Activated T-cell treated with anti-CD3 and anti-CD28 coated beads for 24 hours (primary cell): ENCODE measurements around the gene SLC5A6.

Source experiments
- DNase-seq: peaks from one replicate; pipeline ENCODE4 v3.0.0-alpha.2; 2020; ENCODE audit warnings: low read depth

Gene SLC5A6

DNA sequence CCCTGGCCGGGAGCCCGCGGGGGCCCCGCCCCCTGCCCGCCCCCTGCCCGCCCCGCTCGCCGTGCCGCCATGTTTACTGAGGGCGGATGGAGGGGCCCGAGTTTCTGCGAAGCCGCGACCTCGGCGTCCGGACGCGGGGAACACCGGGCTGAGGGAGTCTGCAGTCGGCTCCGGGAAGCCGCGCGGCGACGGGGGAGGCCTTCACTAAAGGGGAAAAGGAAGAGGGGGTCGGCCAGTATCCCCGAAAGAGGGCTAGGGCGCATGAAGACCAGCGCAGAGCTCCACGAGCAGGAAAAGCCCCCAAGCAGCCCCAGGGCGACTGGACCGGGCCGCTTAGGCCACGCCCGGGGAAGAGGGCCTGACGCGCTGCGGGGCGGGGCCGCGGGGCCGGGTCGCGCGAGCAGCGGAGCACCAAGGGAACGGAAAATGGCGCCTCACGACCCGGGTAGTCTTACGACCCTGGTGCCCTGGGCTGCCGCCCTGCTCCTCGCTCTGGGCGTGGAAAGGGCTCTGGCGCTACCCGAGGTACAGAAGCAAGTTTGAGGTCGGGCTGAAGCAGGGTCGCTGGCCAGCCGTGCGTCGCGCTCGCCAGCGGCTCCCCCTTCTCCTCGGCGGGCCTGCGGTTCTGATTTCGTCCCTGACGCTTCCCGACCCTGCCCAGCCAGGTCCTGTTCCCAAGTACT, at the start of gene SLC5A6, which contains the start of gene ATRAID:
Gene SLC5A6 (minus strand): TSS at position 326 of the 683 bp plus-strand sequence. CDS start 4,618 bp downstream, outside the sequence.
Gene ATRAID (plus strand): TSS at position 99 of the 683 bp plus-strand sequence. CDS start 328 bp downstream, at position 427.
- peak; percentile 86 for DNase-seq

DNA sequence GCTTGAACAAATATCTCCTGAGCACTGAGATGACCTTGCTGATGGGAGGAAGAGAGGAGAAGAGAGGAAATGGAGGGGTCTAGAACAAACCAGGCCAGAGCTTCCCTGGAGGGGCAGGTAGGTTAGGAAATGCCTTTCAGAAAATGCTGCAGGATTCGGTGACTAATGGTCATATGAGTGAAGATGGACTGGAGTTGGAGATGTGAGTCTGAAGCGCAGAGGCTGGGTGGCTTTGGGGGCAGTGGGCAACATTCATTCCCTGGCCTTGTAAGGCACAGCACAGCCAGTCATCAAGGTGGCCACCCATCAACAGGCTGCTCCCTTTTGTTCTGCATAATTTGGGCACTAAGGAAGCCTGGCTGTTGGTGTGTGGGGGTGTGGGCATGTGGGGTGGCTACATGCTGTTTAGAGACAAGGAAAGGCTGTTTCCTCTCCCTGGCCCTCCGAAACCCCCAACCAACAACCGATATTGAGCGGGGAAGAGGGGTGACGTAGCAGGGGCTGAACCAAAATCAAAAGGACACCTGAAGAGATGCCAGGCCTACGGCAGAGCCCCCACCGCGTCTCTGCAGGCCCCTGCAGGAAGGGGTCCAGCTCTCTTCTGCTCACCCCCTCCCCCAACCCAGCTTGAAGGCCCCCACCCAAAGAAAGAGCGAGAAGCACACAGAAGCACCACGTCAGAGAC, 49.3 kb upstream of the SLC5A6 start:
- no peak for DNase-seq

DNA sequence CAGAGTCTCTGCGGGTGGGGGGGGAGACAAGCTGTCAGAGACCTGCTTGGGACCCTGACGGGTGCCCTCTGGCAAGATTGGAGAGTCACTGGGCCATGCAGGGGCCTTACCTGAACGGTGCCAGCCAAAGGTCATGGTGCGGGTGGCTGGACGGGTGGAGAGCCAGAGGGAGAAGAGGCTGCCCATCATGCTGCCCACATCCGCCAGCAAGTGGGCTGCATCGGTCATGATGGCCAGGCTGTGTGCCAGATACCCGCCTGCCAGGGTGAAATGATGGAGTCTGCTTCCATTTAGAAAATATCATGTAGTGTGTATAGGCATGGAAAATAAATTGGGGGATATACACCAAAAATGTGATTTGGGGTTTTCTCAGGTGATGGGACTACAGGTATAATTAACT, 46.0 kb upstream of the SLC5A6 start:
- DNase-seq = no peak

DNA sequence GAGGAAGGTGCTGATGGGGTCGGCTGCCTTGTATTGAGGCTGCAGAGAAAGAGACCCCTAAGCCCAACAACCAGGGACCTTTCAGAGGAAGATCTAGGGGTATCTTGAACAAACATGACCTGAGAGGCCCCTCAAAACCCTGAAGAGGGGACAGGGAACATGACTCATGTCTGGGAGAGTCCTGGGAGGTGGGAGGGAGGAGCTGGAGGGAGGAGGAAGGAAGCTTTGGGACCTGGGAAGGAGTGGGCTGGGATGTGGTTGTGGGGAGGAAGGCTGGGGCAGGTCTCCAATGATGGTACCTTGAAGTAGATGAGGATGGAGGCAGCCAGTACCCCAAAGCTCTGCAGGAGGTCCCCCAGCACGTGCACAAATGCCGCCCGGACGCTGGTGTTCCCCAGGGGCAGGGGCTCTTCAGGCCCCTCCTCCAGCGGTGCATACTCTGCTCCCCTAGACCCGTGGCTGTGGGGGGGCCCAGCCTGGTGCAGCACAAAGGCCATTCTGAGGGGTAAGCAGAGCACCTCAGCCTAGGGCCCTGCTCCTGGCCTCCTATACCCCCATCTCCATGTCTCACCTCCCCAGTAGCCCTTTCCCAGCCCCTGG, 44.9 kb upstream of the SLC5A6 start:
- DNase-seq = no peak

DNA sequence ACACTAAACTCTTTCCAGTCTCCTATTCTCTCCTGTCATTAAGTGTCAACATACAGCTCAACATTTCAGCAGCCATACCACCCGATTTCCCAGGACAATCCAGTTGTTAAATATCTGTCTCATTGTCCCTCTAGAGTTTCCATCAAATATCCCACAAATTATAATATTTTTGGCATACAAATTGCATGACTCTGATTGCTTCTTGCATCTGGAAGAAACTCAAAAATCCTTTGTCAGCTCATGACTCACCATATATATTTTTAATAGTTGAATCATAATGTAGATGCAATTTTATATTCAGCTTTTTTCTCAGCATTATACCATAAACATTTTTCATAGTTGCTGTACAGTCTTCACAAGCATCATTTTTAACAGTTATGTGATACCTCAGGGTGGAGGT, 43.6 kb upstream of the SLC5A6 start:
- no peak for DNase-seq

DNA sequence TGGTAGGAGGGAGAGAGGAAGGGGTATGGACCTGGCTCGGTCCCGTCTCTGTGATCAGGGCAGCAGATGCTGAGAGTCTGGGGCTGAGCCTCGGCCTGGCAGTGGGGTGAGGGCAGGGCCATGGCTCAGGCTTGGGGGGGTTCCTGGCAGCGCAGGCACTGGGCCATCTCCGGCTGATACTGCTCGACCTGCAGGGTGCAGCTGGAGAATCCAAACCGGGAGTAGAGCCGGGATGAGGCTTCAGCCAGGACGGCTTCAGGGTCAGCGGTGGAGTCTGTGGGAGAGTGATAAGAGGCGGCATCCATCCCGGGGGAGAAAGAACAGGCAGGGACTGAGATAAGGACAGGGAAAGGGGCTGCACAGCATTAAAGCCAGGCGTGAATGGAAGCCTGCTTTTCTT, 43.1 kb upstream of the SLC5A6 start:
- no peak for DNase-seq

DNA sequence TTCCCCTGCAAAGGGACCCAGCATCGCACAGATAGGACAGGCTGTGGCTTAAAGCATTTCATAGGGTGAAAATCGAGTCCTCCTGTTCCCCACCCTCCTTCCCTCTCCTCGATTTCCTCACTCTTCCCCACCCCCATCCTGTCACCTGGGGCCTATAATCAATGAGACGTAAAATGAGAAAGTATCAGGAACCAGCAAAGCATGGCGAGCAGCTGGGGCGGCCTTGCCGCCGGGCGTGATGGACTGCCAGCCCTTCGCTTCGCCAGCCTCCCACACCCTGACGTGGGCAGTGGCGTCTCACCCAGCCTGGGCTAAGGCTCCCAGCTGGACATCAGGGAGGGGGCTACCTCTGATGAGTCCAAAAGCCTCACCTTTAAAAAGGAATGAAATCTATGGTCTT, 39.7 kb upstream of the SLC5A6 start:
- no peak for DNase-seq

DNA sequence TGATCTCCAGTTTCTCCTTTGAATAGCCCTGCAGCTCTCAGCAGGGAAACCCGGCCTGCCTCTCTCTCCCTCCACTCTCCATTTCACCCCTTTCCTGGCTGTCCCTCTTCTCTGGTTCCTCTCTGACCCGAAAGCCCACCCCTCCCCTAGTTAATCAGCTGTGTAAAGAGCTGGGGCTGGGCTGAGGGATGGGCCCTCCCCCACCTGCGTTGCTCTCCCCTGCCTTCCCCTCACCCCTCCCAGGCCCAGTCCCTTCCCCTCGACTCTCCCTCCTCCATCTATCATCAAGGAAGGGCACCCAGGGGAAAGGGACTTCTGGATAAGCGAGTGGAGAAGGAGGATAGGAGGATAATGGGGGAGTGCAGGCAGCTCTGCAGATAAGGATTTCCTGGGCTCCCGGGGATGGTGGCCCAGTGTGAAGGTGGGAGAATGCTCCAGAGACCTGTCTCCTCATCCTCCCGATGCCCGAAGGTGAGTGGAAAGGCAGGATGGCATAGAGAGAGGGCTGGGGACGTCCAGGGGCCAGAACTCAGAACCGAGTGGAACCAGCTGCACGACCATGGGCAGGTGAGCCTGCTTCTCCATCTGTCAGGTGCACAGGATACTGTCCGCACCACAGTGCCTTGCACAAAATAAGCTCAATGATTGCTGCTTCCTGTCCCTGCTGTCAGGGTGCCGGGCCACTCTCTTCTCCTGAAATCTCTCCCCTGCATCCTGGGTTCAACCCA, 38.7 kb upstream of the SLC5A6 start:
- no peak for DNase-seq

DNA sequence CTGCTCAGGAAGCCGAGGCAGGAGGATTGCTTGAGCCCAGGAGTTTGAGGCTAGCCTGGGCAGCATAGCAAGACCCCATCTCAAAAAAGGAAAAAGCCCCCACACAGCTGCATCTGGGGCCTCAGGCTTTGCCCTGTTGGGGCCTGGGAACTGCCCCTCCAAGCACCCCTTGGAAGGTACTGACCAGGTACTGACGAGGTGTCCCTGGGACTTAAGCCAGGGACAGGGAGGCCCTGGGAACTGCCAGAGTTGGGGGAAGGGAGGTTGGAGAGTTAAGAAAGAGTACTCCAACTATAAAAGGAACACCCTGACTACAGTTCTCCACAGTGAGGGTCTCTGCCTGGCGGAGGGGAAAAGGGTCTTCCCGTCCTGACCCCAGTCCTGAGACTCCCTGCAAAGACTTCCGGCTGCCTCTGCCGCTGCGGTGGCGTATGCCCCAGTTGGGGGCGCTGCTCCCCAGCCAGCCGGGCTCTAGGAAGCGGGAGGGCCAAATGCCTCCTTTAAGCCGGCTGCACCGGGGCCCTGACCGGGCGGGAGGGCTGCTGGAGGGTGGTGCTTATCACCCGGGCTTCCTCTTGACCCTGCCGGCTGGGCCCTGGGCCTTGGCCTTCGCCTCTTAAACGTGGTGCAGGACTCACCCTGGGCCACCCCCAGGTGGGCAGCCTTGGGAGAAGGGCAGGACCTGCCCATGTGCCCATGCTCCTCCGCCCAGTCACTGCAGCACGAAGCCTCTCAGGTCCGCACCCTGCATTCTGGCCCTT, 38.0 kb upstream of the SLC5A6 start:
- peak; percentile 24 for DNase-seq

DNA sequence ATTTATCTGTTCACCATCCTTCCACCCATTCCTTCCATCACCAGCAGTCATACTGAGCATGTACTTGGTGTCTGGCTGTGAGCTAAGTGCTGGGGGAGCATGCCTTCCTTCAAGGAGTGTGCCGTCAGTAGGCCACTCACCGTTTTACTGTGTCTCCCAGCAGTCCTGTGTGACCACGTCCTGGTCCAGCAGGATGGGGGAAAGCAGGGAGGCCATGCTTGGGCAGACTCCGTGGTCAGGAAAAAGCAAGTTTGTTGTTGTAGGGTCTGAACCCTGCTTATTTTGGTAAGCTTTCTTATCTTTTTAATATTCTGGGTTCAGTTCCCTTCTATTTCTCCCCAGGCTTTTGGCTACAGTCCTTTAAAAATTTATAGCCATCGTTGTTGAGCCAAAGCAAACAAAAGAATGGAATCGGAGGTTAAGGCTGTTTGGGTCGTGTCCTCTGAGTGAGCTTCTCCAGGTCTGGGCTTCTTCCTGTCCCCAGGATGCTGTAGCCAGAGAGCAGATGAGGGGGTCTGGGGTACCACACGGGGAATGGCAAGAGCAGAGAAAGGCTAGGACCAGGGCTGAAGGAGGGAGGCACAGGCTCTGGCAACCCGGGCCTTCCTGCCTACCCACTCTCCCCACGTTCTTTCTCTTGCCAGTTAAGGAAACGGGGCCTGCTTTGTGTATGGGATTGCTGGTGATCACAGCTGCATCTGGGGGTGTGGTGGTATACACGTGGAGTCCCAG, 37.3 kb upstream of the SLC5A6 start:
- no peak for DNase-seq

DNA sequence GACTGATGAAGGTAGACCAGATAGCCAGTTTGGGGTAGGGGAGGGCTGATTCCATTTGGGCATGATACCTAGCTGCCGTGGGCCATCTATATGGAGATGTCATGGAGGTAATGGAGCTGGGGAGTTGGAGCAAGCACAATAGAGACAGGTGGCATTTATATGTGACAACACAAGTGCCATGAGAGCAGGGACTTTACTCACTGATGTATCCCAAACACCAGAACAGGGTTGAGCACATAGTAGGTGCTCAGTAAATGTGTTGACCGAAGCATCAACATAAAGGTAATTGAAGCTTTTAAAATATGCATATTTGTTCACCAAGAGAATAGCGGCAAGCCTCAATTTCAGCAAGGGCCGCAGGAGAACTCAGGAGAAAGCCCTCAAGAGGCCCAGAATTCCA, 35.8 kb upstream of the SLC5A6 start:
- DNase-seq = no peak

DNA sequence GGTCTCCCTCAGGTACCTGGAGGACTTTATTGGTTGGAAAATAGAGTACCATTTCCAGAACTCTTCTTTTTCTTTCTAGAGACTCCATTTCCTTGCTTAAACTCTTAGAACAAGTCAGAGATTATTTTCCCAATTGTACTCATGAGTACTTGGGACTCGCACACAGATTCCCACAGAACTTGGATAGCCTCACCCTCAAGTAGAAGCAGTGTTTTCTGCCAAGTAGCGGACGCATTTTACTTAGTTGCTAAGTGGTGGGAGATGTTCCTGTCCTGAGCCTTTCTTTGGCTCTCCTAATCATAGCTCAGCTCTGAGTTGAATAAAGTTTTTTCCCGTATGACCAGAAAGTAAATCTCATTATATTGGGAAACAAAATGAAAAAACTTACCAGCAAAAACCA, 33.6 kb upstream of the SLC5A6 start:
- no peak for DNase-seq

DNA sequence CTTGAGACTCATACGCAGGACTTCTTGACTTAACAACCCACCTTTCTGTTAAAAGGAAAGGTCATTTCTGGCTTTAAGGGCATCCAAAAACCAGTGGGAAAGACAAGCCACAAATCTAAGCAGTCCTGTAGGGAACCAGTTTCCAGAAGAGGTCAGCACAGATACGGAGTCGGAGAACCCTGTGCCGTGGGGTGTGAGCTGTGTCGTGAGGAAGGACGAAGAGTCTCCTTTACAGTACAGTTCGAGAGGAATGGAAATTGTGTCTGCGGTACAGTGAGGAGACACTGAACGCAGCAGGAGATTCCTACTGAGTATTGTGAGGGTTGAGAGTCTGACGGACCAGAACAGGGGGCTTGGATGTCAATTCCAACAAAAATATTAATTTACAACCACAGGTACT, 33.0 kb upstream of the SLC5A6 start:
- DNase-seq = no peak

DNA sequence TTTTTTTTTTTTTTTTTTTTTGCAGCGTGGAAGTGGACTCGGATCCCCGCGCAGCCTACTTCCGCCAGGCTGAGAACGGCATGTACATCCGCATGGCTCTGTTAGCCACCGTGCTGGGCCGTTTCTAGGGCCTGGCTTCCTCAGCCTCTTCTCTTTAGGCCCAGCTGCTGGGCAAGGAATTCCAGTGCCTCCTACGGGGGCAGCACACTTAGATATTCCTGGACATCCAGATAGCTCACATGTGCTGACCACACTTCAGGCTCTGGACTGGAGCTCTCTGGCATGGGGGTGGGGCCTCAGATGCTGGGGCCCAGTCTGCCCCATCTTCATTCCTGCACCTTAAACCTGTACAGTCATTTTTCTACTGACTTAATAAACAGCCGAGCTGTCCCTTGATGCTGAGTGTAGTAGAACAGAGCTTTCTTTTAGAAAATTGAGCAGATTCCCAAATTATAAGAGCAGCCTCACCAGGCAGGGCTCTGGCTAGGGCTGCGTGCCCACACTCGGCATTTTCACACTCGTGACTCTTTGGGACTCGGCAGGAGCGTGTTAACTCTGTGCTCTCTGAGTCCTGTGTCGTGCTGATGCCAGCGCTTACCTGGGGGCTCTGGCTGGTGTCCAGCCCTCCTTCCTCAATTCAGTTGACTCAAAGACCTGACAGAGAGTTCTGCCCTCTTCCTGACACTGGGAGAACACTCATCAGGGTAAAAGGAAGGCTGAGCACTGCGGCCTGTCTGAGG, 31.5 kb upstream of the SLC5A6 start:
- no peak for DNase-seq

DNA sequence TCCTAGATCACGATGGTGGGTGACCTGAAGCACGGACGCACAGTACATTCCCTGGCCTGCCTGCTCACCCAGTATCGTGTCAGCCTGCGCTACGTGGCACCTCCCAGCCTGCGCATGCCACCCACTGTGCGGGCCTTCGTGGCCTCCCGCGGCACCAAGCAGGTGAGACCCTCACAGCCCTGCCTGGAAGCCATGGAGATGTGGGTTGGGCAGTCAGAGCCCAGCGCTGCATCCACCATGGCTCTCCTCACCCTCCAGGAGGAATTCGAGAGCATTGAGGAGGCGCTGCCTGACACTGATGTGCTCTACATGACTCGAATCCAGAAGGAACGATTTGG, 30.5 kb upstream of the SLC5A6 start:
- DNase-seq = no peak

DNA sequence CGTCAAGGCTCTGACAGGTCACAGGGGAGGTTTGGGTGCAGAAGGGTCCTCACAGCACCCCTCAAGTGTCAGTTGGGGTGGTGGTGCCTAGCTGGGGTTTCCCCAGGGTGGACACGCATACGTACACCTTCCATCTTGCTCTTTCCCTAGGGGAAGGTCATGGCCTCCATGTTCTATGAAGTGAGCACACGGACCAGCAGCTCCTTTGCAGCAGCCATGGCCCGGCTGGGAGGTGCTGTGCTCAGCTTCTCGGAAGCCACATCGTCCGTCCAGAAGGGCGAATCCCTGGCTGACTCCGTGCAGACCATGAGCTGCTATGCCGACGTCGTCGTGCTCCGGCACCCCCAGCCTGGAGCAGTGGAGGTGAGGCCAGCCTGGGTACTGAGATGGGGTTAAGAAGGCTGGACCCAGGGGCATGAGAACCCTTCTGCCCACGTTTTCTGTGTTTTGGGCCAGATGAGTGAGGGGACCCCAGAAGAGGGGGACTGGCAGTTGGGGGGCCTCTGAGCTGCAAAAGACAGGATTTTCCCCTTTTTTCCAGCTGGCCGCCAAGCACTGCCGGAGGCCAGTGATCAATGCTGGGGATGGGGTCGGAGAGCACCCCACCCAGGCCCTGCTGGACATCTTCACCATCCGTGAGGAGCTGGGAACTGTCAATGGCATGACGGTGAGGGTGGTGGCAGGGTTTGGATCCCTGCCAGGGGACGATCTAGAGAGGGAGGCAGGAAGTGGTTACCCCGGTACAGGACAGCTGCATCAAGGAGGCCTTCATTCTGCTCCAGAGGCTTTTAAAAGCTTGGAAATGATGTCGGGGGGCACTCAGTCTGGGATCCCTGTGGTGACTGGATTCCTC, 29.9 kb upstream of the SLC5A6 start:
- DNase-seq = no peak

DNA sequence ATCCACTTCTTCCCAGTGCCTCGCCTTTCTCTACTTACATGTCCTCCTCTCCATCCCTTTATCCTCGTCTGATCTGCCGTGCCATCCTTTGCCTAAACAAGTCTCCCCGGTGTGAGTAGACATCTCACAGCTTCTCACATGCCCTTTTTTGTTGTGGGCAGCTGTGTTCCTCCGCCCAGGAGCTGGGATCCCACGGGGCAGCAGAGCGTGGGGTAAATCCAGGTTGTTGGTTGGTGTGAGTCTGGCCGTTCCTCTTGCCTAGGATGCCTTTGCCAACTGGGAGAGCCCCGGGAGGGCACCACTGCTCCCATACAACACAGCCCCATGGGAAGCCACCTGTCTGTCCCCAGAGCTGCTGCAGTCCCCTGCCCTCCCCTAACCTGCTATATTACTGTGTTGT, 28.3 kb upstream of the SLC5A6 start:
- no peak for DNase-seq

DNA sequence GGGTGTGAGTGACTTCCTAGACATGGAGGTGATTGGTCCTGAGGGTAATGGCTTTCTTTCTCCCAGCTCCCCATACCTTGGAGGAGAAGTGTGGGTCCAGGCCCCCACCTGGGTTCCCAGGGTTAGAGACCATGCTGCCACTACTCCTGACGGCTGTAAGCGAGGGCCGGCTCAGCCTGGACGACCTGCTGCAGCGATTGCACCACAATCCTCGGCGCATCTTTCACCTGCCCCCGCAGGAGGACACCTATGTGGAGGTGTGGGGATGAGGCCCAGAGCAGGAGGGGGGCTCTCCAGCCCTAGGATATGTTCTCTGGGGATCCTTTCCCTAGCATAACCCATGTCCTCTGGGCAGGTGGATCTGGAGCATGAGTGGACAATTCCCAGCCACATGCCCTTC, 26.9 kb upstream of the SLC5A6 start:
- DNase-seq = no peak

DNA sequence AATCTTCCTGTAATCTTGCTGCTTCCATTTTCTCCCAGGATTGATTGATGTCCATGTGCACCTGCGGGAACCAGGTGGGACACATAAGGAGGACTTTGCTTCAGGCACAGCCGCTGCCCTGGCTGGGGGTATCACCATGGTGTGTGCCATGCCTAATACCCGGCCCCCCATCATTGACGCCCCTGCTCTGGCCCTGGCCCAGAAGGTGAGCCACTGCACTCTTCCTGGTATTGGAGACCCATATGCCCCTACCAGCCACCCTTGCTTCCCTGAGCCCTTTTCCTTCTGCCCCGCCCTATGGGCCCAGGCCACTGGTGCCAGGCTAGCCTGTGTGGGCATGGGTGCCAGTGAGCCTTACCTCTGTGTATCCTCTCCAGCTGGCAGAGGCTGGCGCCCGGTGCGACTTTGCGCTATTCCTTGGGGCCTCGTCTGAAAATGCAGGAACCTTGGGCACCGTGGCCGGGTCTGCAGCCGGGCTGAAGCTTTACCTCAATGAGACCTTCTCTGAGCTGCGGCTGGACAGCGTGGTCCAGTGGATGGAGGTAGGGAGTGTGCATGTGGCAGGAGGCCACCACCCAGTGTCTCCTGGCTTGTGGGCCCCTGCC, 25.4 kb upstream of the SLC5A6 start:
- no peak for DNase-seq
